HCT116 (cell line): Measurements from ENCODE around the gene RHOB. TPM values are rescaled to one million over a fixed set of nuclear protein-coding genes. Genes with fewer than 3 reads are reported as not detected.

Experiments used
- ATAC-seq: fragments of 200-7000 bp; cut with Tn5 transposase; 2 replicates; pipeline ENCODE4 v1.9.1; 2020; ENCODE audit warnings: mild to moderate bottlenecking, moderate library complexity
- BruUV-seq: library from RNA; stranded (reverse); fragments of 400-500 nt; replicated peaks from 2 replicates; lab custom pipeline; 2021; lab: Mats Ljungman, UMichigan
- CTCF ChIA-PET: fragments of 300-600 bp; sonication (Branson Sonifier 250); formaldehyde crosslinking; loops from one replicate; lab custom pipeline; 2021; ENCODE audit warnings: antibody characterized with exemption; lab: Charles Lee
- POLR2A ChIA-PET: fragments of 300-600, 350-600 bp; sonication (Branson Sonifier 250); formaldehyde crosslinking; loops from one replicate; lab custom pipeline; 2021; ENCODE audit warnings: antibody characterized with exemption; lab: Charles Lee
- RAD21 ChIA-PET, 2 experiments: fragments of 300-600 bp; sonication (Branson Sonifier 250); formaldehyde crosslinking; loops; one replicate each; lab custom pipeline; 2023; ENCODE audit warnings: low total read pairs in 2 of 2; ENCODE audit not compliant: uncharacterized antibody in 2 of 2, unreplicated experiment in 2 of 2, low non-redundant PET in 1 of 2; lab: Charles Lee
- DNase-seq: peaks from one replicate; pipeline ENCODE4 v3.0.0-alpha.2; 2010; ENCODE audit warnings: low read depth, low spot score
- H2AFZ ChIP-seq: fragments of 200-600 bp; shearing (Covaris generic), sonication (generic); 2 replicates; pipeline ENCODE4 v1.6.1; 2017; ENCODE audit warnings: low read depth, mixed run types, mixed read lengths, antibody characterized with exemption, low read length; ENCODE audit not compliant: poor library complexity, severe bottlenecking
- H3K27ac ChIP-seq: 2 replicates; pipeline ENCODE4 v1.5.1; 2012; ENCODE audit warnings: low read depth, low read length
- H3K27me3 ChIP-seq: fragments of 200-600 bp; sonication (generic); 2 replicates; pipeline ENCODE4 v1.6.1; 2016; ENCODE audit warnings: mixed run types, low read length, mixed read lengths; ENCODE audit not compliant: insufficient read depth
- H3K36me3 ChIP-seq, 2 experiments: fragments of 200-500 bp in 1 of 2; fragments of 200-600 bp in 1 of 2; sonication (Bioruptor generic) in 1 of 2; sonication (generic) in 1 of 2; 2 replicates each; pipeline versions ENCODE4 v1.5.1 to v1.6.1; 2014 to 2016; ENCODE audit warnings: low read length in 2 of 2, inconsistent platforms in 1 of 2, mixed read lengths in 1 of 2, mixed run types in 1 of 2; ENCODE audit not compliant: insufficient read depth in 2 of 2, control insufficient read depth in 1 of 2
- H3K4me1 ChIP-seq, 2 experiments: fragments of 200-600 bp in 1 of 2; sonication (generic) in 1 of 2; 2 replicates each; pipeline versions ENCODE4 v1.5.1 to v1.6.1; 2012 to 2017; ENCODE audit warnings: low read length in 2 of 2, inconsistent platforms in 1 of 2, mild to moderate bottlenecking in 1 of 2, mixed read lengths in 1 of 2, mixed run types in 1 of 2, moderate library complexity in 1 of 2; ENCODE audit not compliant: insufficient read depth in 2 of 2, control insufficient read depth in 1 of 2
- H3K4me2 ChIP-seq: fragments of 200-600 bp; sonication (generic); 2 replicates; pipeline ENCODE4 v1.6.1; 2017; ENCODE audit warnings: mixed run types, low read length, mixed read lengths
- H3K4me3 ChIP-seq, 2 experiments: fragments of 200-600 bp in 1 of 2; sonication (generic) in 1 of 2; replicated peaks in 1 of 2; 2 replicates each; pipeline ENCODE4 v1.5.1; 2011 to 2016; ENCODE audit warnings: low read length in 2 of 2, control low read depth in 1 of 2, low read depth in 1 of 2, mild to moderate bottlenecking in 1 of 2, mixed read lengths in 1 of 2, mixed run types in 1 of 2
- H3K79me2 ChIP-seq: fragments of 200-600 bp; sonication (generic); 2 replicates; pipeline ENCODE4 v1.6.1; 2017; ENCODE audit warnings: mild to moderate bottlenecking, mixed run types, low read length, moderate library complexity, mixed read lengths; ENCODE audit not compliant: insufficient read depth
- H3K9ac ChIP-seq: fragments of 200-600 bp; sonication (generic); 2 replicates; pipeline ENCODE4 v1.6.1; 2016; ENCODE audit warnings: low read length, mixed read lengths
- H3K9me2 ChIP-seq: fragments of 200-600 bp; sonication (generic), shearing (Covaris generic); 2 replicates; pipeline ENCODE4 v1.6.1; 2017; ENCODE audit warnings: mixed run types, mild to moderate bottlenecking, moderate library complexity; ENCODE audit not compliant: insufficient read depth
- H3K9me3 ChIP-seq, 2 experiments: fragments of 200-500 bp in 1 of 2; fragments of 200-600 bp in 1 of 2; sonication (Bioruptor generic) in 1 of 2; sonication (generic) in 1 of 2; 2 replicates each; pipeline ENCODE4 v1.6.1; 2014 to 2017; ENCODE audit warnings: low read length in 2 of 2, mixed read lengths in 2 of 2, inconsistent platforms in 1 of 2, low read depth in 1 of 2, mild to moderate bottlenecking in 1 of 2, mixed run types in 1 of 2, moderate library complexity in 1 of 2; ENCODE audit not compliant: control insufficient read depth in 1 of 2, insufficient read depth in 1 of 2
- H4K20me1 ChIP-seq: fragments of 200-600 bp; sonication (generic), shearing (Covaris generic); 2 replicates; pipeline ENCODE4 v1.6.1; 2017; ENCODE audit warnings: mixed run types, mild to moderate bottlenecking, moderate library complexity; ENCODE audit not compliant: insufficient read depth
- ATF3 ChIP-seq: IDR thresholded peaks from 2 replicates; pipeline ENCODE4 v1.6.1; 2012
- CBX3 ChIP-seq: IDR thresholded peaks from 2 replicates; pipeline ENCODE4 v1.6.1; 2012; ENCODE audit warnings: low read depth
- CEBPB ChIP-seq: IDR thresholded peaks from 2 replicates; pipeline ENCODE4 v1.6.1; 2012; ENCODE audit warnings: low read depth
- EGR1 ChIP-seq: IDR thresholded peaks from 2 replicates; pipeline ENCODE4 v1.6.1; 2012; ENCODE audit warnings: low read depth
- ELF1 ChIP-seq: IDR thresholded peaks from 2 replicates; pipeline ENCODE4 v1.6.1; 2012; ENCODE audit warnings: low read depth, borderline replicate concordance
- EZH2 ChIP-seq: fragments of 200-600 bp; sonication (generic); IDR thresholded peaks from 2 replicates; pipeline ENCODE4 v1.6.1; 2017; ENCODE audit warnings: antibody characterized with exemption, mixed run types
- EZH2phosphoT487 ChIP-seq: fragments of 200-600 bp; IDR thresholded peaks from 2 replicates; pipeline ENCODE4 v1.6.1; 2018; ENCODE audit warnings: antibody characterized with exemption, borderline replicate concordance
- FOSL1 ChIP-seq: IDR thresholded peaks from 2 replicates; pipeline ENCODE4 v1.6.1; 2012; ENCODE audit warnings: low read depth
- JUND ChIP-seq: IDR thresholded peaks from 2 replicates; pipeline ENCODE4 v1.6.1; 2012
- MAX ChIP-seq: IDR thresholded peaks from 2 replicates; pipeline ENCODE4 v1.6.1; 2012
- POLR2A ChIP-seq: IDR thresholded peaks from 2 replicates; pipeline ENCODE4 v1.7.0; 2011; ENCODE audit warnings: borderline replicate concordance; ENCODE audit not compliant: insufficient read depth, insufficient read length; ENCODE audit errors: extremely low read depth
- POLR2AphosphoS5 ChIP-seq: IDR thresholded peaks from 2 replicates; pipeline ENCODE4 v1.6.1; 2011; ENCODE audit warnings: mild to moderate bottlenecking, low read depth, low read length, moderate library complexity
- RAD21 ChIP-seq: IDR thresholded peaks from 2 replicates; pipeline ENCODE4 v1.6.1; 2012; ENCODE audit warnings: low read depth, mild to moderate bottlenecking
- ZBTB33 ChIP-seq: IDR thresholded peaks from 2 replicates; pipeline ENCODE4 v1.6.1; 2011; ENCODE audit warnings: mild to moderate bottlenecking, low read length, moderate library complexity; ENCODE audit not compliant: insufficient replicate concordance; ENCODE audit errors: extremely low read depth
- ZFX ChIP-seq: fragments of 450-650 bp; IDR thresholded peaks from 2 replicates; pipeline ENCODE4 v1.6.1; 2017
- ZNF274 ChIP-seq: fragments of 200-500 bp; sonication (Bioruptor generic); IDR thresholded peaks from 2 replicates; pipeline ENCODE4 v1.6.1; 2014; ENCODE audit warnings: mild to moderate bottlenecking, low read depth, low read length, inconsistent platforms
- intact Hi-C: fragments of 100-400 bp; cut with micrococcal nuclease; formaldehyde crosslinking; loops from 2 replicates; pipeline ENCODE4 v1.10.0; 2022
- total RNA-seq: library from RNA; stranded (reverse); gene quantifications from one replicate; pipeline ENCODE4 v1.2.1, GENCODE V29; 2021; ENCODE audit not compliant: unreplicated experiment

Gene RHOB
- total RNA-seq, 1 experiment from 2014 or later = 72.9 TPM

GRCh38 chr2:20455076-20455587 lies 8.3 kb downstream of the RHOB start:
- intact Hi-C loops = no loop called here
- RAD21 ChIA-PET = no interaction called here
- CTCF ChIA-PET = no interaction called here
- peaks cover 3 to 6% of the 10 kb centered on the region in 2 experiments; a peak in 3 of 4 replicates for H3K4me1 ChIP-seq
- H3K4me3 ChIP-seq = no peak overlapping the region
- no peak overlapping the region for H2AFZ ChIP-seq
- no peaks in the 10 kb centered on the region for H3K9me2 ChIP-seq
- DNase-seq (no peak), ATAC-seq (no peak)
- H3K9me3 ChIP-seq = no peaks in the 10 kb centered on the region
- H3K36me3 ChIP-seq = no peaks in the 10 kb centered on the region
- POLR2A ChIA-PET = interaction anchor here (2.3 kb wide), 1 partner anchor 8 kb away, joined by 12 read pairs; the partner anchor contains the start of gene RHOB
- no peaks in the 10 kb centered on the region for H3K79me2 ChIP-seq
- no peak overlapping the region for H3K4me2 ChIP-seq
- BruUV-seq = no TSS peak
- no peaks in the 10 kb centered on the region for H3K27me3 ChIP-seq
- no peaks in the 10 kb centered on the region for H4K20me1 ChIP-seq
- TF ChIP-seq CBX3 (no peak), MAX (no peak), ELF1 (no peak), EGR1 (no peak), ZFX (no peak), POLR2A (no peak), CEBPB (no peak)
- H3K27ac ChIP-seq = no peak overlapping the region
- no peak overlapping the region for H3K9ac ChIP-seq

- intact Hi-C loops = no loop called here
- Histone ChIP-seq H3K36me3 (no peaks in the 10 kb centered on the region), H3K4me3 (no peak overlapping the region), H2AFZ (no peak overlapping the region), H3K9me3 (no peaks in the 10 kb centered on the region), H3K9ac (no peak overlapping the region), H3K4me1 (no peaks in the 10 kb centered on the region), H3K79me2 (no peaks in the 10 kb centered on the region), H4K20me1 (no peaks in the 10 kb centered on the region), H3K4me2 (no peak overlapping the region), H3K9me2 (no peaks in the 10 kb centered on the region), H3K27me3 (no peaks in the 10 kb centered on the region), H3K27ac (no peak overlapping the region)
- ChIA-PET CTCF (no interaction called here), POLR2A (interaction anchor here (2.3 kb wide), 1 partner anchor 9 kb away, joined by 12 read pairs; the partner anchor contains the start of gene RHOB), RAD21 (no interaction called here)
- ATAC-seq (no peak), DNase-seq (no peak)
- BruUV-seq = no TSS peak
- TF ChIP-seq EZH2phosphoT487 (no peak), MAX (no peak), ZBTB33 (no peak), CBX3 (no peak), POLR2AphosphoS5 (no peak), EZH2 (no peak), POLR2A (no peak), FOSL1 (no peak), ZNF274 (no peak), ATF3 (no peak), JUND (no peak), CEBPB (no peak), RAD21 (no peak)
These were observed 9.3 kb downstream of the RHOB start for GRCh38 chr2:20456116-20456571.
